A549 (cell line): ENCODE data around the gene CFLAR. TPM values are rescaled to one million over a fixed set of nuclear protein-coding genes. Genes with fewer than 3 reads are reported as not detected.
A peak's percentile ranks its signal among the peaks of the same experiment; 100 is the strongest.
"Not testable (repeated sequence)": the region's sequence is repeated elsewhere in the genome, so short reads cannot be mapped to it uniquely, and the experiment has no call there.

Source experiments
- ATAC-seq, 2 experiments: fragments of 200-7000 bp in 1 of 2; fragments of >200 bp in 1 of 2; cut with Nextera tagmentation in 1 of 2; cut with Tn5 transposase in 1 of 2; 3 replicates each; pipeline versions ENCODE4 v1.8.0 to v1.9.1; 2018 to 2020; ENCODE audit warnings: mild to moderate bottlenecking in 1 of 2, moderate library complexity in 1 of 2
- CTCF ChIA-PET: fragments of 300-600 bp; sonication (Branson Sonifier 250); formaldehyde crosslinking; extraction: SDS; loops from one replicate; lab custom pipeline; 2021; ENCODE audit warnings: antibody characterized with exemption, inconsistent platforms; lab: Yijun Ruan, JAX
- POLR2A ChIA-PET: fragments of 350-600 bp; formaldehyde crosslinking; extraction: SDS; loops from one replicate; lab custom pipeline; 2021; ENCODE audit warnings: antibody characterized with exemption, inconsistent platforms; lab: Yijun Ruan, JAX
- DNase-seq, 2 experiments: peaks; one replicate each; pipeline versions ENCODE4 v3.0.0 to v3.0.0-alpha.2; 2011 to 2016; ENCODE audit warnings: low read depth in 1 of 2, low spot score in 1 of 2
- FAIRE-seq: peaks from 2 replicates; lab custom pipeline; 2011; peaks lifted over from hg19 to GRCh38; lab: Jason Lieb, UNC
- H3K27ac ChIP-seq, 2 experiments: fragments of >200 bp; sonication (Bioruptor Twin); formaldehyde crosslinking; 3 replicates each; pipeline ENCODE4 v1.5.1; 2016 to 2017
- H3K4me1 ChIP-seq: fragments of >200 bp; sonication (Bioruptor Twin); formaldehyde crosslinking; 3 replicates; pipeline ENCODE4 v1.6.1; 2016
- H3K4me2 ChIP-seq: fragments of >200 bp; sonication (Bioruptor Twin); formaldehyde crosslinking; 3 replicates; pipeline ENCODE4 v1.6.1; 2016
- H3K4me3 ChIP-seq: fragments of >200 bp; sonication (Bioruptor Twin); formaldehyde crosslinking; 3 replicates; pipeline ENCODE4 v1.5.1; 2016
- H3K9me3 ChIP-seq: fragments of >200 bp; sonication (Bioruptor Twin); formaldehyde crosslinking; 3 replicates; pipeline ENCODE4 v1.6.1; 2016
- BHLHE40 ChIP-seq: IDR thresholded peaks from 2 replicates; pipeline ENCODE4 v1.6.1; 2012; ENCODE audit warnings: low read depth, low read length, inconsistent platforms
- CBX8 ChIP-seq: fragments of 200-600 bp; sonication (generic); IDR thresholded peaks from 2 replicates; pipeline ENCODE4 v1.6.1; 2016
- CEBPB ChIP-seq, 2 experiments: fragments of >200 bp in 1 of 2; sonication (Bioruptor Twin) in 1 of 2; formaldehyde crosslinking in 1 of 2; IDR thresholded peaks; 2 replicates each; pipeline ENCODE4 v1.6.1; 2012 to 2016
- CHD2 ChIP-seq: fragments of 150-350 bp; IDR thresholded peaks from 2 replicates; pipeline ENCODE4 v1.6.1; 2014; ENCODE audit warnings: low read length; ENCODE audit not compliant: partially characterized antibody
- CHD4 ChIP-seq: fragments of 200-600 bp; sonication (generic); IDR thresholded peaks from 2 replicates; pipeline ENCODE4 v1.6.1; 2016; ENCODE audit warnings: antibody characterized with exemption, mild to moderate bottlenecking, borderline replicate concordance
- EHF ChIP-seq: fragments of 250-450 bp; sonication (Bioruptor Pico); IDR thresholded peaks from 2 replicates; pipeline ENCODE4 v1.5.0; 2020; ENCODE audit warnings: mild to moderate bottlenecking
- EP300 ChIP-seq, 2 experiments: fragments of >200 bp; sonication (Bioruptor Twin); formaldehyde crosslinking; IDR thresholded peaks; 2 replicates in 1 of 2; 3 replicates in 1 of 2; pipeline ENCODE4 v1.6.1; 2016 to 2017
- FOSL2 ChIP-seq, 2 experiments: fragments of 450-650 bp in 1 of 2; fragments of >200 bp in 1 of 2; sonication (Bioruptor Twin) in 1 of 2; formaldehyde crosslinking; IDR thresholded peaks; 2 replicates each; pipeline versions ENCODE4 v1.5.0 to v1.6.1; 2016 to 2020; ENCODE audit warnings: mild to moderate bottlenecking in 1 of 2, moderate library complexity in 1 of 2
- GATA3 ChIP-seq: IDR thresholded peaks from 2 replicates; pipeline ENCODE4 v1.6.1; 2012; ENCODE audit warnings: borderline replicate concordance
- HDAC2 ChIP-seq: fragments of 200-600 bp; sonication (generic); IDR thresholded peaks from 2 replicates; pipeline ENCODE4 v1.6.1; 2016
- JUN ChIP-seq, 2 experiments: fragments of >200 bp; sonication (Bioruptor Twin); formaldehyde crosslinking; IDR thresholded peaks; 2 replicates in 1 of 2; 3 replicates in 1 of 2; pipeline ENCODE4 v1.6.1; 2016 to 2017
- KDM1A ChIP-seq: fragments of 200-600 bp; sonication (generic); IDR thresholded peaks from 2 replicates; pipeline ENCODE4 v1.6.1; 2016; ENCODE audit warnings: low read depth, mild to moderate bottlenecking
- MAFK ChIP-seq: fragments of 450-650 bp; IDR thresholded peaks from 2 replicates; pipeline ENCODE4 v1.6.1; 2014; ENCODE audit not compliant: partially characterized antibody
- MAZ ChIP-seq: fragments of 150-350 bp; IDR thresholded peaks from 2 replicates; pipeline ENCODE4 v1.6.1; 2014; ENCODE audit warnings: antibody characterized with exemption, low read depth, low read length, borderline replicate concordance
- MYC ChIP-seq: IDR thresholded peaks from 2 replicates; pipeline ENCODE4 v1.6.1; 2012; ENCODE audit warnings: mild to moderate bottlenecking, inconsistent platforms, low read length, improper control_type of control experiment, borderline replicate concordance
- POLR2A ChIP-seq: IDR thresholded peaks from 2 replicates; pipeline ENCODE4 v1.6.1; 2012; ENCODE audit warnings: mild to moderate bottlenecking, low read length
- RARB ChIP-seq: fragments of 250-450 bp; sonication (Bioruptor Pico); IDR thresholded peaks from 2 replicates; pipeline ENCODE4 v1.8.0; 2021; ENCODE audit warnings: mild to moderate bottlenecking, moderate library complexity
- RCOR1 ChIP-seq: fragments of 150-350 bp; IDR thresholded peaks from 2 replicates; pipeline ENCODE4 v1.6.1; 2014; ENCODE audit warnings: antibody characterized with exemption, low read length, low read depth
- RFX5 ChIP-seq: fragments of 450-650 bp; IDR thresholded peaks from 2 replicates; pipeline ENCODE4 v1.7.1; 2014; ENCODE audit warnings: antibody characterized with exemption, mild to moderate bottlenecking, moderate library complexity
- SMC3 ChIP-seq: fragments of >200 bp; sonication (Bioruptor Twin); formaldehyde crosslinking; IDR thresholded peaks from 3 replicates; pipeline ENCODE4 v1.6.1; 2018; ENCODE audit warnings: inconsistent platforms
- TFCP2L1 ChIP-seq: fragments of 250-450 bp; sonication (Bioruptor Pico); IDR thresholded peaks from 2 replicates; pipeline ENCODE4 v1.5.0; 2021; ENCODE audit warnings: mild to moderate bottlenecking
- ZNF302 ChIP-seq: fragments of 250-450 bp; sonication (Bioruptor Pico); IDR thresholded peaks from 2 replicates; pipeline ENCODE4 v1.9.0; 2021; ENCODE audit warnings: inconsistent platforms, mild to moderate bottlenecking, moderate library complexity
- ZSCAN20 ChIP-seq: fragments of 250-450 bp; sonication (Bioruptor Pico); IDR thresholded peaks from 2 replicates; pipeline ENCODE4 v1.8.0; 2022; ENCODE audit warnings: mild to moderate bottlenecking, moderate library complexity
- WGBS: methylation state at CpG from one replicate; pipeline ENCODE4 v1.1.6; 2017; ENCODE audit errors: missing lambda C conversion rate; 5-methylcytosine and 5-hydroxymethylcytosine counted together
- polyA plus RNA-seq, 4 experiments: library from polyadenylated mRNA; depleted of rRNA in 3 of 4; stranded (reverse); fragments of >200 nt; fragmentation: RNase III in 1 of 4; extraction: RNeasy Plus Mini Kit Qiagen cat#74134 plus additional on column Dnase treatment in 1 of 4; gene quantifications; 2 replicates in 3 of 4; 3 replicates in 1 of 4; pipeline ENCODE4 v1.2.3, GENCODE V29; 2011 to 2017
- TF ChIP-seq, protein P1 (sequence below): fragments of >200 bp; sonication (Bioruptor Twin); formaldehyde crosslinking; IDR thresholded peaks from 3 replicates; pipeline ENCODE4 v1.6.1; 2016
- TF ChIP-seq, protein P2 (sequence below): IDR thresholded peaks from 2 replicates; pipeline ENCODE4 v1.6.1; 2012
- TF ChIP-seq, protein P3 (sequence below): fragments of >200 bp; sonication (Bioruptor Twin); formaldehyde crosslinking; IDR thresholded peaks from 3 replicates; pipeline ENCODE4 v1.5.1; 2016
- TF ChIP-seq, protein P4 (sequence below): fragments of 250-450 bp; sonication (Bioruptor Pico); IDR thresholded peaks from 2 replicates; pipeline ENCODE4 v1.5.0; 2020; ENCODE audit warnings: low read depth, mild to moderate bottlenecking, moderate library complexity
- TF ChIP-seq, protein P5 (sequence below): fragments of >200 bp; sonication (Bioruptor Twin); formaldehyde crosslinking; IDR thresholded peaks from 2 replicates; pipeline ENCODE4 v1.6.1; 2016
- TF ChIP-seq, protein P6 (sequence below): IDR thresholded peaks from 2 replicates; pipeline ENCODE4 v1.6.1; 2012
- TF ChIP-seq, protein P7 (sequence below): IDR thresholded peaks from 2 replicates; pipeline ENCODE4 v1.6.1; 2012; ENCODE audit warnings: low read depth, borderline replicate concordance

Gene CFLAR
- polyA plus RNA-seq, 2 of the 4 experiments (the other 2 are of a cell fraction): 56.5 to 89.4 TPM

DNA sequence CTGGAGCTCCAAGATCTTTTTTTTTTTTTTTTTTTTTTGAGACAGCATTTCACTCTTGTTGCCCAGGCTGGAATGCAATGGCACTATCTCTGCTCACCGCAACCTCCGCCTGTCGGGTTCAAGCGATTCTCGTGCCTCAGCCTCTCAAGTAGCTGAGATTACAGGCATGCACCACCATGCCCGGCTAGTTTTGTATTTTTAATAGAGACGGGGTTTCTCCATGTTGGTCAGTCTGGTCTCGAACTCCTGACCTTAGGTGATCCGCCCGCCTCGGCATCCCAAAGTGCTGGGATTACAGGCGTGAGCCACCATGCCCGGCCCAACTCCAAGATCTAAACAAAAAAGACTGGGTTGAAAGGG is 1.8 kb downstream of the CFLAR start:
- peak overlapping the region; percentile 69 for H3K4me3 ChIP-seq
- ChIA-PET CTCF (interaction anchor here (0.8 to 5.1 kb wide), 22 partner anchors 10 to 169 kb away, joined by 3 to 108 read pairs (median 6); partner anchors contain the start of gene ORC2), POLR2A (interaction anchor here (0.5 to 3.6 kb wide), 10 partner anchors 9 to 229 kb away, joined by 3 to 39 read pairs (median 3); partner anchors contain the start of genes CASP10, NIF3L1 and PPIL3)
- H3K4me2 ChIP-seq: peak overlapping the region; percentile 99
- WGBS: under 1% methylated on average over 13 of the region's 13 CpGs
- peaks cover 51% of the 10 kb centered on the region for H3K4me1 ChIP-seq
- TF ChIP-seq CHD4: 0 out of 2 replicates have a peak, but pooled peaks have one; percentile 78
- H3K9me3 ChIP-seq, FAIRE-seq, ATAC-seq, DNase-seq: not testable (repeated sequence)
- H3K27ac ChIP-seq: peak overlapping the region; percentile 90 to 99

DNA sequence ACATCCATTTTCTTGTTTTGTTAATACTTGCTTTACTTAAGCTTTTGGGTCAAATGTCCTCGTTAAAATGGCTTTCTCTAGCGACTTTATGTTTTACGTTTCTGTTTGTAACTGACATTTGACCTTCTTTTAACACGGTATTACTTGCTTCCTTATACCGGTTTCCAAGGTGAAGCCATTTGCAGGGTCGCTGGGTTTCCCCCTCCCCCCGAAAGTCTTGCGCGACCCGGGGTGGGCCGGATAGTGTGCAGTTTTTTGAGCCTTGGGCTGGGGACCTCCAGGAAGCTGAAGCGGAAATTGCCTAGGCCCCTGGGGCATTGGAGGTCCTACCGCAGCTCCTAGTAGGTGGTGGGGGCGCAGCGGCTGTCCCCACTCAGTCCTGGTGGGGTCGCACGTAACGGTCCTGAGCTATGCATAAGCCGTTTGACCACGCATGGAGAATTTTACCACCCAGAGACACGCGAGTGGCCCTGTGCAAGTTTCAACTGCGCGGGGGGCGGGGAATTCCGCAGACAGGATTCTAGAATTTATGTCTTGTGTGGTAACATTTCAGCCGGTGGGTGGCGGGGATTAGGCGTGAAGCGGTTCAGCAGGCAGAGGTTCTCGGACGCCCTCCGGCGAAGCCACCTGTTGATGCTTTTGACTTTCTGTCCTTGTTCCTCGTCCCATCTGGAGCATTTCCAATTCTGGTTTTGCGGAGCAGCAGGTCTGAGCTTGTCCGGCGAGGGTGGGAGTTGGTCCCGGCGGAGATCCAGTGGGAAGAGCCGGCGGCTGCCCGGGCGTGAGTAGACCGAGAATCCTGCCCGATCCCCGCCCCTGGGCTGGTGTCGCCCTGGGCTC is 2.4 kb downstream of the CFLAR start:
- CTCF ChIA-PET: interaction anchor here (0.6 to 5.1 kb wide), 23 partner anchors 11 to 177 kb away, joined by 3 to 108 read pairs (median 6); partner anchors contain the start of gene ORC2
- no peak for FAIRE-seq
- TF ChIP-seq BHLHE40 (no peak), ZNF302 (CRISPR knock-in tag) (no peak), FOSL2 (IDR thresholded peaks at IDR 0.05) (no peak), FOSL2 (CRISPR knock-in tag; IDR thresholded peaks at IDR 0.05) (no peak), CHD4 (no peak), ZSCAN20 (CRISPR knock-in tag) (no peak), SMC3 (peak; percentile 75), RARB (CRISPR knock-in tag) (0 out of 2 replicates have a peak, but pooled peaks have one; percentile 22), EHF (CRISPR knock-in tag) (no peak), MYC (peak; percentile 64; the same call in 1 of the 2 replicates), CBX8 (no peak), JUN (IDR thresholded peaks at IDR 0.05) (peak; percentile 59 to 61; a peak in 3 of 5 replicates), POLR2A (peak; percentile 33; the same call in 1 of the 2 replicates), TFCP2L1 (CRISPR knock-in tag) (no peak), CHD2 (peak; percentile 20), EP300 (IDR thresholded peaks at IDR 0.05) (peak in 1 of 2 experiments; percentile 19; a peak in 1 of 5 replicates), KDM1A (no peak), MAZ (no peak), RCOR1 (no peak), CEBPB (IDR thresholded peaks at IDR 0.05) (peak in 1 of 2 experiments; percentile 75; a peak in 2 of 4 replicates), MAFK (no peak), GATA3 (peak; percentile 48), RFX5 (no peak), HDAC2 (no peak)
- TF ChIP-seq, protein P1, sequence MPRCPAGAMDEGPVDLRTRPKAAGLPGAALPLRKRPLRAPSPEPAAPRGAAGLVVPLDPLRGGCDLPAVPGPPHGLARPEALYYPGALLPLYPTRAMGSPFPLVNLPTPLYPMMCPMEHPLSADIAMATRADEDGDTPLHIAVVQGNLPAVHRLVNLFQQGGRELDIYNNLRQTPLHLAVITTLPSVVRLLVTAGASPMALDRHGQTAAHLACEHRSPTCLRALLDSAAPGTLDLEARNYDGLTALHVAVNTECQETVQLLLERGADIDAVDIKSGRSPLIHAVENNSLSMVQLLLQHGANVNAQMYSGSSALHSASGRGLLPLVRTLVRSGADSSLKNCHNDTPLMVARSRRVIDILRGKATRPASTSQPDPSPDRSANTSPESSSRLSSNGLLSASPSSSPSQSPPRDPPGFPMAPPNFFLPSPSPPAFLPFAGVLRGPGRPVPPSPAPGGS: 0 out of 3 replicates have a peak, but pooled peaks have one; percentile 44
- TF ChIP-seq, protein P2, sequence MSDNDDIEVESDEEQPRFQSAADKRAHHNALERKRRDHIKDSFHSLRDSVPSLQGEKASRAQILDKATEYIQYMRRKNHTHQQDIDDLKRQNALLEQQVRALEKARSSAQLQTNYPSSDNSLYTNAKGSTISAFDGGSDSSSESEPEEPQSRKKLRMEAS: peak; percentile 76
- TF ChIP-seq, protein P3, sequence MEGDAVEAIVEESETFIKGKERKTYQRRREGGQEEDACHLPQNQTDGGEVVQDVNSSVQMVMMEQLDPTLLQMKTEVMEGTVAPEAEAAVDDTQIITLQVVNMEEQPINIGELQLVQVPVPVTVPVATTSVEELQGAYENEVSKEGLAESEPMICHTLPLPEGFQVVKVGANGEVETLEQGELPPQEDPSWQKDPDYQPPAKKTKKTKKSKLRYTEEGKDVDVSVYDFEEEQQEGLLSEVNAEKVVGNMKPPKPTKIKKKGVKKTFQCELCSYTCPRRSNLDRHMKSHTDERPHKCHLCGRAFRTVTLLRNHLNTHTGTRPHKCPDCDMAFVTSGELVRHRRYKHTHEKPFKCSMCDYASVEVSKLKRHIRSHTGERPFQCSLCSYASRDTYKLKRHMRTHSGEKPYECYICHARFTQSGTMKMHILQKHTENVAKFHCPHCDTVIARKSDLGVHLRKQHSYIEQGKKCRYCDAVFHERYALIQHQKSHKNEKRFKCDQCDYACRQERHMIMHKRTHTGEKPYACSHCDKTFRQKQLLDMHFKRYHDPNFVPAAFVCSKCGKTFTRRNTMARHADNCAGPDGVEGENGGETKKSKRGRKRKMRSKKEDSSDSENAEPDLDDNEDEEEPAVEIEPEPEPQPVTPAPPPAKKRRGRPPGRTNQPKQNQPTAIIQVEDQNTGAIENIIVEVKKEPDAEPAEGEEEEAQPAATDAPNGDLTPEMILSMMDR: peak; percentile 62
- TF ChIP-seq, protein P4, sequence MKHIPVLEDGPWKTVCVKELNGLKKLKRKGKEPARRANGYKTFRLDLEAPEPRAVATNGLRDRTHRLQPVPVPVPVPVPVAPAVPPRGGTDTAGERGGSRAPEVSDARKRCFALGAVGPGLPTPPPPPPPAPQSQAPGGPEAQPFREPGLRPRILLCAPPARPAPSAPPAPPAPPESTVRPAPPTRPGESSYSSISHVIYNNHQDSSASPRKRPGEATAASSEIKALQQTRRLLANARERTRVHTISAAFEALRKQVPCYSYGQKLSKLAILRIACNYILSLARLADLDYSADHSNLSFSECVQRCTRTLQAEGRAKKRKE (CRISPR knock-in tag): 0 out of 2 replicates have a peak, but pooled peaks have one; percentile 19
- TF ChIP-seq, protein P5, sequence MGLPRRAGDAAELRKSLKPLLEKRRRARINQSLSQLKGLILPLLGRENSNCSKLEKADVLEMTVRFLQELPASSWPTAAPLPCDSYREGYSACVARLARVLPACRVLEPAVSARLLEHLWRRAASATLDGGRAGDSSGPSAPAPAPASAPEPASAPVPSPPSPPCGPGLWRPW: no peak
- TF ChIP-seq, protein P6, sequence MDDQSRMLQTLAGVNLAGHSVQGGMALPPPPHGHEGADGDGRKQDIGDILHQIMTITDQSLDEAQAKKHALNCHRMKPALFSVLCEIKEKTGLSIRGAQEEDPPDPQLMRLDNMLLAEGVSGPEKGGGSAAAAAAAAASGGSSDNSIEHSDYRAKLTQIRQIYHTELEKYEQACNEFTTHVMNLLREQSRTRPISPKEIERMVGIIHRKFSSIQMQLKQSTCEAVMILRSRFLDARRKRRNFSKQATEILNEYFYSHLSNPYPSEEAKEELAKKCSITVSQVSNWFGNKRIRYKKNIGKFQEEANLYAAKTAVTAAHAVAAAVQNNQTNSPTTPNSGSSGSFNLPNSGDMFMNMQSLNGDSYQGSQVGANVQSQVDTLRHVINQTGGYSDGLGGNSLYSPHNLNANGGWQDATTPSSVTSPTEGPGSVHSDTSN: no peak
- TF ChIP-seq, protein P7, sequence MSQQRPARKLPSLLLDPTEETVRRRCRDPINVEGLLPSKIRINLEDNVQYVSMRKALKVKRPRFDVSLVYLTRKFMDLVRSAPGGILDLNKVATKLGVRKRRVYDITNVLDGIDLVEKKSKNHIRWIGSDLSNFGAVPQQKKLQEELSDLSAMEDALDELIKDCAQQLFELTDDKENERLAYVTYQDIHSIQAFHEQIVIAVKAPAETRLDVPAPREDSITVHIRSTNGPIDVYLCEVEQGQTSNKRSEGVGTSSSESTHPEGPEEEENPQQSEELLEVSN: peak; percentile 85

More for the DNA sequence above, 2.4 kb downstream of the CFLAR start:
- Histone ChIP-seq H3K4me1 (peaks cover 56% of the 10 kb centered on the region), H3K27ac (peak overlapping the region; percentile 90 to 99), H3K4me2 (peak overlapping the region; percentile 99), H3K9me3 (no peaks in the 10 kb centered on the region), H3K4me3 (peak overlapping the region; percentile 69)
- 3% methylated on average over 39 of the region's 48 CpGs for WGBS
- DNase-seq: peak; percentile 66 to 91
- ATAC-seq: peak; percentile 67 to 69
- POLR2A ChIA-PET: interaction anchor here (0.9 to 3.6 kb wide), 8 partner anchors 8 to 229 kb away, joined by 3 to 39 read pairs (median 4); partner anchors contain the start of genes CASP10, NIF3L1 and PPIL3
